PC-3 (cell line): ENCODE data around the gene GIGYF2.

ENCODE experiments used
- EZH2 ChIP-seq: fragments of 300-600 bp; sonication (generic); IDR thresholded peaks from one replicate; pipeline ENCODE4 v1.6.1; 2017; ENCODE audit warnings: antibody characterized with exemption, mild to moderate bottlenecking, low read length; ENCODE audit not compliant: unreplicated experiment
- EZH2phosphoT487 ChIP-seq: fragments of 300-600 bp; sonication (generic); IDR thresholded peaks from 2 replicates; pipeline ENCODE4 v1.6.1; 2018; ENCODE audit warnings: mild to moderate bottlenecking, antibody characterized with exemption, low read length, borderline replicate concordance
- TF ChIP-seq, protein P1 (sequence below): fragments of 300-600 bp; sonication (generic); conservative IDR thresholded peaks from 2 replicates; pipeline ENCODE4 v1.5.1; 2017; ENCODE audit warnings: antibody characterized with exemption, low read depth, mild to moderate bottlenecking, low read length

DNA sequence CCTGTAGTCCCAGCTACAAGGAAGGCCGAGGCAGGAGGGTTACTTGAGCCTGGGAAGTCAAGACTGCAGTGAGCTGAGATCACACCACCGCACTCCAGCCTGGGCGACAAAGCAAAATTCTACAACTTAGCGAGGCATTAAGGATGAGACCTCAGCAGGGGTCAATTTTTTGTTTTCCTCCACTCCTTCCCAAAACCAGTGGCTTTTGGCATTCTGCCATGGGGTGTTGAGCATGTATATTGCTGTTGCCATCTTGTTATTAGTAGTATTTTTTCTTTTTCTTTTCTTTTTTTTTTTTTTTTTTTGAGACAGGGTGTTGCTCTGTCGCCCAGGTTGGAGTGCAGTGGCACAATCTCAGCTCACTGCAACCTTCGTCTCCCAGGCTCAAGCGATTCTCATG lies 8.9 kb upstream of the GIGYF2 start:
- TF ChIP-seq, protein P1, sequence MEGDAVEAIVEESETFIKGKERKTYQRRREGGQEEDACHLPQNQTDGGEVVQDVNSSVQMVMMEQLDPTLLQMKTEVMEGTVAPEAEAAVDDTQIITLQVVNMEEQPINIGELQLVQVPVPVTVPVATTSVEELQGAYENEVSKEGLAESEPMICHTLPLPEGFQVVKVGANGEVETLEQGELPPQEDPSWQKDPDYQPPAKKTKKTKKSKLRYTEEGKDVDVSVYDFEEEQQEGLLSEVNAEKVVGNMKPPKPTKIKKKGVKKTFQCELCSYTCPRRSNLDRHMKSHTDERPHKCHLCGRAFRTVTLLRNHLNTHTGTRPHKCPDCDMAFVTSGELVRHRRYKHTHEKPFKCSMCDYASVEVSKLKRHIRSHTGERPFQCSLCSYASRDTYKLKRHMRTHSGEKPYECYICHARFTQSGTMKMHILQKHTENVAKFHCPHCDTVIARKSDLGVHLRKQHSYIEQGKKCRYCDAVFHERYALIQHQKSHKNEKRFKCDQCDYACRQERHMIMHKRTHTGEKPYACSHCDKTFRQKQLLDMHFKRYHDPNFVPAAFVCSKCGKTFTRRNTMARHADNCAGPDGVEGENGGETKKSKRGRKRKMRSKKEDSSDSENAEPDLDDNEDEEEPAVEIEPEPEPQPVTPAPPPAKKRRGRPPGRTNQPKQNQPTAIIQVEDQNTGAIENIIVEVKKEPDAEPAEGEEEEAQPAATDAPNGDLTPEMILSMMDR = no peak
- no peak for TF ChIP-seq EZH2phosphoT487
- TF ChIP-seq EZH2 = no peak
